Fibroblast of lung (primary cell): ENCODE results near the gene IRF4. TPM values are rescaled to one million over a fixed set of nuclear protein-coding genes. Genes with fewer than 3 reads are reported as not detected.

Experiments used
- DNase-seq, 2 donors: peaks; one replicate each; pipeline versions ENCODE4 v3.0.0 to v3.0.0-alpha.2; 2010; ENCODE audit warnings: low read depth in 2 of 2
- H2AFZ ChIP-seq: 2 replicates; pipeline ENCODE4 v1.5.1; 2012; ENCODE audit warnings: low read length, control low read depth, inconsistent platforms
- H3K27ac ChIP-seq: 2 replicates; pipeline ENCODE4 v1.5.1; 2011; ENCODE audit warnings: low read length, control low read depth; ENCODE audit not compliant: insufficient read depth
- H3K27me3 ChIP-seq: 2 replicates; pipeline ENCODE4 v1.5.1; 2011; ENCODE audit warnings: mild to moderate bottlenecking, low read length; ENCODE audit not compliant: control insufficient read depth, insufficient read depth
- H3K36me3 ChIP-seq: 2 replicates; pipeline ENCODE4 v1.5.1; 2011; ENCODE audit warnings: low read length; ENCODE audit not compliant: control insufficient read depth, insufficient read depth
- H3K4me1 ChIP-seq: 2 replicates; pipeline ENCODE4 v1.5.1; 2011; ENCODE audit warnings: low read length; ENCODE audit not compliant: control insufficient read depth, insufficient read depth; ENCODE audit errors: extremely low read depth
- H3K4me2 ChIP-seq: 2 replicates; pipeline ENCODE4 v1.5.1; 2011; ENCODE audit warnings: low read length, control low read depth; ENCODE audit not compliant: insufficient read depth; ENCODE audit errors: extremely low read depth
- H3K4me3 ChIP-seq, 4 experiments: fragments of 200-600 bp in 1 of 4; sonication (generic) in 1 of 4; replicated peaks in 1 of 4; 2 replicates each; pipeline ENCODE4 v1.5.1; 2011 to 2016; ENCODE audit warnings: low read length in 4 of 4, low read depth in 3 of 4, mild to moderate bottlenecking in 3 of 4, control low read depth in 2 of 4, inconsistent platforms in 1 of 4, mixed read lengths in 1 of 4; ENCODE audit not compliant: insufficient read depth in 1 of 4; ENCODE audit errors: control extremely low read depth in 1 of 4
- H3K79me2 ChIP-seq: 2 replicates; pipeline ENCODE4 v1.5.1; 2012; ENCODE audit warnings: mild to moderate bottlenecking, low read length, inconsistent platforms; ENCODE audit not compliant: control insufficient read depth, insufficient read depth
- H3K9ac ChIP-seq: 2 replicates; pipeline ENCODE4 v1.5.1; 2011; ENCODE audit warnings: mild to moderate bottlenecking, low read length, control low read depth; ENCODE audit not compliant: insufficient read depth
- H3K9me3 ChIP-seq: 2 replicates; pipeline ENCODE4 v1.5.1; 2012; ENCODE audit warnings: low read depth, low read length; ENCODE audit not compliant: control insufficient read depth, insufficient read depth
- H4K20me1 ChIP-seq: 2 replicates; pipeline ENCODE4 v1.5.1; 2011; ENCODE audit warnings: low read length; ENCODE audit not compliant: control insufficient read depth, insufficient read depth; ENCODE audit errors: extremely low read depth
- CTCF ChIP-seq, 2 donors: IDR thresholded peaks in 1 of 2; conservative IDR thresholded peaks in 1 of 2; 1 replicate in 1 of 2; 2 replicates in 1 of 2; pipeline ENCODE4 v1.5.1; 2011 to 2012; ENCODE audit warnings: low read length in 2 of 2, control low read depth in 1 of 2, inconsistent platforms in 1 of 2, low read depth in 1 of 2, mild to moderate bottlenecking in 1 of 2
- EZH2 ChIP-seq: IDR thresholded peaks from 2 replicates; pipeline ENCODE4 v1.5.1; 2012; ENCODE audit warnings: low read length, control low read depth, mild to moderate bottlenecking; ENCODE audit errors: missing control alignments
- polyA plus RNA-seq, 2 donors: library from polyadenylated mRNA; depleted of rRNA in 1 of 2; stranded (reverse) in 1 of 2; unstranded in 1 of 2; fragments of >200 nt; gene quantifications; 2 replicates each; pipeline ENCODE4 v1.2.1, GENCODE V29; 2011 to 2012; ENCODE audit warnings: missing spikeins in 1 of 2
- total RNA-seq: library from RNA; depleted of rRNA; stranded (reverse); fragments of >200 nt; gene quantifications from 2 replicates; pipeline ENCODE4 v1.2.1, GENCODE V29; 2014

IRF4 gene
- total and polyA plus RNA-seq, 2 donors (not counting 1 experiment from before 2014, with no cell fraction given) = under 0.01 to 0.01 TPM

- no peaks in the 10 kb centered on the region for H3K79me2 ChIP-seq
- H3K4me2 ChIP-seq = no peak overlapping the region
- no peaks in the 10 kb centered on the region for H3K36me3 ChIP-seq
- H3K4me3 ChIP-seq = no peak overlapping the region
- no peak for DNase-seq
- no peaks in the 10 kb centered on the region for H4K20me1 ChIP-seq
- H2AFZ ChIP-seq = no peak overlapping the region
- H3K4me1 ChIP-seq = no peaks in the 10 kb centered on the region
- H3K27me3 ChIP-seq = peaks cover 46% of the 10 kb centered on the region
- H3K9me3 ChIP-seq = no peaks in the 10 kb centered on the region
- H3K27ac ChIP-seq = no peak overlapping the region
- H3K9ac ChIP-seq = no peak overlapping the region
- TF ChIP-seq EZH2 (no peak), CTCF (conservative IDR thresholded peaks at IDR 0.05 in 1 of 2, IDR thresholded peaks at IDR 0.05 in 1 of 2; ENCODE audit: low read depth in 1 of 2, low read length in 2 of 2) (no peak)
These were observed 3.2 kb downstream of the IRF4 start for GRCh38 chr6:394641-395289.

- Histone ChIP-seq H3K36me3 (no peaks in the 10 kb centered on the region), H3K27me3 (peaks cover 42% of the 10 kb centered on the region), H3K9me3 (no peaks in the 10 kb centered on the region), H3K9ac (no peak overlapping the region), H4K20me1 (no peaks in the 10 kb centered on the region), H3K4me1 (no peaks in the 10 kb centered on the region), H3K4me3 (no peak overlapping the region), H3K79me2 (no peaks in the 10 kb centered on the region), H2AFZ (no peak overlapping the region), H3K27ac (no peak overlapping the region), H3K4me2 (no peak overlapping the region)
- no peak for TF ChIP-seq CTCF (conservative IDR thresholded peaks at IDR 0.05 in 1 of 2, IDR thresholded peaks at IDR 0.05 in 1 of 2; ENCODE audit: low read depth in 1 of 2, low read length in 2 of 2)
- no peak for TF ChIP-seq EZH2
- no peak for DNase-seq
These were observed 4.0 kb downstream of the IRF4 start for GRCh38 chr6:395432-396125.

- Histone ChIP-seq H3K4me3 (no peak overlapping the region), H3K4me1 (no peaks in the 10 kb centered on the region), H3K27ac (no peak overlapping the region), H4K20me1 (no peaks in the 10 kb centered on the region), H3K9ac (no peak overlapping the region), H3K27me3 (peaks cover 42% of the 10 kb centered on the region), H2AFZ (no peak overlapping the region), H3K9me3 (no peaks in the 10 kb centered on the region), H3K36me3 (no peaks in the 10 kb centered on the region), H3K79me2 (no peaks in the 10 kb centered on the region), H3K4me2 (no peak overlapping the region)
- TF ChIP-seq EZH2 (no peak), CTCF (conservative IDR thresholded peaks at IDR 0.05 in 1 of 2, IDR thresholded peaks at IDR 0.05 in 1 of 2; ENCODE audit: low read depth in 1 of 2, low read length in 2 of 2) (no peak)
- DNase-seq = no peak
These were observed 4.6 kb downstream of the IRF4 start for GRCh38 chr6:396126-396520.
